ENCODE data around the gene EME2. TPM values are rescaled to one million over a fixed set of nuclear protein-coding genes. Genes with fewer than 3 reads are reported as not detected.

The EME2 gene
- total and polyA plus RNA-seq, 2 of the 13 experiments (the other 11 are each of a cell fraction or from before 2014, with no cell fraction given), result 4.4 to 7.6 TPM

- H3K36me3 ChIP-seq (replicated peaks in 1 of 2; ENCODE audit: control insufficient read depth in 1 of 2, insufficient read depth in 2 of 2, low read length in 2 of 2), result peaks cover 14 to 32% of the 10 kb centered on the region in 2 experiments; a peak in 4 of 5 replicates
- H3K9me3 ChIP-seq (ENCODE audit: low read length), result peaks cover 20% of the 10 kb centered on the region
- DNase-seq (ENCODE audit: low spot score) (no peak), FAIRE-seq (no peak), ATAC-seq (peak; percentile 35)
- H3K4me2 ChIP-seq (ENCODE audit: low read depth, low read length), result no peak overlapping the region
- BruUV-seq (replicated peaks), result no TSS peak
- in situ Hi-C loops (cut with HindIII; ENCODE audit: extremely low pct_ligation_motif_present, low pct_unique_long_range_greater_than_20kb) (no loop called here), intact Hi-C loops (cut with micrococcal nuclease; ENCODE audit: unreplicated experiment) (no loop called here)
- no peaks in the 10 kb centered on the region for H3K79me2 ChIP-seq (ENCODE audit: insufficient read depth, low read length)
- no peak overlapping the region for H3K27ac ChIP-seq (ENCODE audit: extremely low read length, insufficient read depth, low read length)
- no peaks in the 10 kb centered on the region; a peak in 1 of 5 replicates for H3K27me3 ChIP-seq (ENCODE audit: control insufficient read depth in 1 of 2, insufficient read depth in 2 of 2, low read length in 2 of 2)
- ChIA-PET CTCF (ENCODE audit: low intra/inter-chr PET ratio, low total read pairs) (no interaction called here), POLR2A (no interaction called here)
- H3K9ac ChIP-seq (ENCODE audit: insufficient read depth, low read depth, low read length), result no peak overlapping the region
- no peaks in the 10 kb centered on the region for H3K4me1 ChIP-seq (ENCODE audit: insufficient read depth, low read length)
- TF ChIP-seq ZNF773 (CRISPR knock-in tag; IDR thresholded peaks at IDR 0.05; ENCODE audit: borderline replicate concordance) (no peak), ZNF768 (CRISPR knock-in tag; IDR thresholded peaks at IDR 0.05) (no peak), HMGA1 (CRISPR knock-in tag; conservative IDR thresholded peaks at IDR 0.05) (no peak), ZNF672 (CRISPR knock-in tag; IDR thresholded peaks at IDR 0.05) (no peak), ZFP91 (CRISPR knock-in tag; IDR thresholded peaks at IDR 0.05; ENCODE audit: borderline replicate concordance) (no peak)
- 98% methylated on average over 11 of the region's 22 CpGs for WGBS (ENCODE audit: low lambda C conversion rate)
- H2AFZ ChIP-seq (ENCODE audit: low read length), result no peak overlapping the region
- no peaks in the 10 kb centered on the region for H4K20me1 ChIP-seq (ENCODE audit: insufficient read depth, low read length)
- no peak overlapping the region for H3K4me3 ChIP-seq (replicated peaks in 1 of 3; ENCODE audit: insufficient read depth in 1 of 3, low read depth in 2 of 3, low read length in 3 of 3)
Observed at GRCh38 chr16:1734123-1734522, 38.5 kb upstream of the EME2 start.

- WGBS (ENCODE audit: low lambda C conversion rate), result 95% methylated on average over 8 of the region's 22 CpGs
- Histone ChIP-seq H2AFZ (ENCODE audit: low read length) (no peak overlapping the region), H3K4me3 (replicated peaks in 1 of 3; ENCODE audit: insufficient read depth in 1 of 3, low read depth in 2 of 3, low read length in 3 of 3) (no peak overlapping the region), H3K36me3 (replicated peaks in 1 of 2; ENCODE audit: control insufficient read depth in 1 of 2, insufficient read depth in 2 of 2, low read length in 2 of 2) (peaks cover 11 to 25% of the 10 kb centered on the region in 2 experiments; a peak in 3 of 5 replicates), H3K27me3 (ENCODE audit: control insufficient read depth in 1 of 2, insufficient read depth in 2 of 2, low read length in 2 of 2) (no peaks in the 10 kb centered on the region; a peak in 1 of 5 replicates), H3K27ac (ENCODE audit: extremely low read length, insufficient read depth, low read length) (no peak overlapping the region), H3K9me3 (ENCODE audit: low read length) (peaks cover 20% of the 10 kb centered on the region), H3K79me2 (ENCODE audit: insufficient read depth, low read length) (no peaks in the 10 kb centered on the region), H4K20me1 (ENCODE audit: insufficient read depth, low read length) (no peaks in the 10 kb centered on the region), H3K4me2 (ENCODE audit: low read depth, low read length) (no peak overlapping the region), H3K4me1 (ENCODE audit: insufficient read depth, low read length) (no peaks in the 10 kb centered on the region), H3K9ac (ENCODE audit: insufficient read depth, low read depth, low read length) (no peak overlapping the region)
- no peak for DNase-seq (ENCODE audit: low spot score)
- ChIA-PET POLR2A (no interaction called here), CTCF (ENCODE audit: low intra/inter-chr PET ratio, low total read pairs) (no interaction called here)
- in situ Hi-C loops (cut with HindIII; ENCODE audit: extremely low pct_ligation_motif_present, low pct_unique_long_range_greater_than_20kb) (no loop called here), intact Hi-C loops (cut with micrococcal nuclease; ENCODE audit: unreplicated experiment) (no loop called here)
- FAIRE-seq, result no peak
- TF ChIP-seq ISL2 (CRISPR knock-in tag; IDR thresholded peaks at IDR 0.05) (no peak), THAP8 (CRISPR knock-in tag; IDR thresholded peaks at IDR 0.05; ENCODE audit: borderline replicate concordance) (no peak), MNT (IDR thresholded peaks at IDR 0.05) (peak; percentile 63)
- no TSS peak for BruUV-seq (replicated peaks)
- no peak; the same call in 2 of the 3 replicates for ATAC-seq
Observed at GRCh38 chr16:1734816-1735215, 37.8 kb upstream of the EME2 start.

Data from HepG2 (cell line).